ENCODE results near the gene MAGI2.
"Not testable (repeated sequence)": the region's sequence is repeated elsewhere in the genome, so short reads cannot be mapped to it uniquely, and the experiment has no call there.

MAGI2 gene

GRCh38 chr7:78006063-78006755 is 1447.3 kb downstream of the MAGI2 start:
- in situ Hi-C loops (cut with HindIII; ENCODE audit: low pct_ligation_motif_present, low sequenced_read_pairs): no loop called here
- Histone ChIP-seq H3K36me3 (replicated peaks) (no peaks in the 10 kb centered on the region), H3K27me3 (replicated peaks) (no peaks in the 10 kb centered on the region), H3K27ac (no peak overlapping the region), H3K4me3 (ENCODE audit: low read depth, low read length) (no peak overlapping the region)
- DNase-seq: no peak
- TF ChIP-seq, protein P1, sequence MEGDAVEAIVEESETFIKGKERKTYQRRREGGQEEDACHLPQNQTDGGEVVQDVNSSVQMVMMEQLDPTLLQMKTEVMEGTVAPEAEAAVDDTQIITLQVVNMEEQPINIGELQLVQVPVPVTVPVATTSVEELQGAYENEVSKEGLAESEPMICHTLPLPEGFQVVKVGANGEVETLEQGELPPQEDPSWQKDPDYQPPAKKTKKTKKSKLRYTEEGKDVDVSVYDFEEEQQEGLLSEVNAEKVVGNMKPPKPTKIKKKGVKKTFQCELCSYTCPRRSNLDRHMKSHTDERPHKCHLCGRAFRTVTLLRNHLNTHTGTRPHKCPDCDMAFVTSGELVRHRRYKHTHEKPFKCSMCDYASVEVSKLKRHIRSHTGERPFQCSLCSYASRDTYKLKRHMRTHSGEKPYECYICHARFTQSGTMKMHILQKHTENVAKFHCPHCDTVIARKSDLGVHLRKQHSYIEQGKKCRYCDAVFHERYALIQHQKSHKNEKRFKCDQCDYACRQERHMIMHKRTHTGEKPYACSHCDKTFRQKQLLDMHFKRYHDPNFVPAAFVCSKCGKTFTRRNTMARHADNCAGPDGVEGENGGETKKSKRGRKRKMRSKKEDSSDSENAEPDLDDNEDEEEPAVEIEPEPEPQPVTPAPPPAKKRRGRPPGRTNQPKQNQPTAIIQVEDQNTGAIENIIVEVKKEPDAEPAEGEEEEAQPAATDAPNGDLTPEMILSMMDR (IDR thresholded peaks at IDR 0.05; ENCODE audit: low read depth, low read length, missing control alignments): peak; percentile 15

DNA sequence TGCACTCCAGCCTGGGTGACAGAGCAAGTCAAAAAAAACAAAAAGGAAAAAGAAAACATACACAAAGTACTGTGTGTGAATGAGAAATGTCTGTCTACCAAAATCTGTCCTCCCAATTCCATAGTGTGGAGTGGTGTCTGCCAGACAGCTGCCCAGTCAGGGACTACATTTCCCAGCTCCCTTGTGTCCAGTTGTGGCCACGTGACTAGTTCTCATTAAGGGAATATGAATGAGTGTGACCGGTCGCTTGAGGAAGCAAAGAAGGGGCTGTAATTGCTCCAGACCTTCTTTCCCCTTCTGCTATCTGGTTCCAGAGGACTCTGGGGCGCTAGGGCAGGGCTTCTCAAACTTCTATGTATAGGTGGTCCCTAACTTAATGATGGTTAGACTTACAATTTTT is 1450.8 kb downstream of the MAGI2 start:
- Histone ChIP-seq H3K27ac (no peak overlapping the region), H3K27me3 (replicated peaks) (no peaks in the 10 kb centered on the region), H3K4me3 (ENCODE audit: low read depth, low read length) (no peak overlapping the region), H3K36me3 (replicated peaks) (no peaks in the 10 kb centered on the region)
- in situ Hi-C loops (cut with HindIII; ENCODE audit: low pct_ligation_motif_present, low sequenced_read_pairs): no loop called here
- no peak for DNase-seq
- TF ChIP-seq, protein P1 (IDR thresholded peaks at IDR 0.05; ENCODE audit: low read depth, low read length, missing control alignments): no peak

GRCh38 chr7:78002021-78002420 is 1451.4 kb downstream of the MAGI2 start:
- Histone ChIP-seq H3K4me3 (ENCODE audit: low read depth, low read length) (no peak overlapping the region), H3K27ac (no peak overlapping the region), H3K27me3 (replicated peaks) (no peaks in the 10 kb centered on the region), H3K36me3 (replicated peaks) (no peaks in the 10 kb centered on the region)
- in situ Hi-C loops (cut with HindIII; ENCODE audit: low pct_ligation_motif_present, low sequenced_read_pairs): no loop called here
- TF ChIP-seq, protein P1 (IDR thresholded peaks at IDR 0.05; ENCODE audit: low read depth, low read length, missing control alignments): no peak
- DNase-seq: no peak

DNA sequence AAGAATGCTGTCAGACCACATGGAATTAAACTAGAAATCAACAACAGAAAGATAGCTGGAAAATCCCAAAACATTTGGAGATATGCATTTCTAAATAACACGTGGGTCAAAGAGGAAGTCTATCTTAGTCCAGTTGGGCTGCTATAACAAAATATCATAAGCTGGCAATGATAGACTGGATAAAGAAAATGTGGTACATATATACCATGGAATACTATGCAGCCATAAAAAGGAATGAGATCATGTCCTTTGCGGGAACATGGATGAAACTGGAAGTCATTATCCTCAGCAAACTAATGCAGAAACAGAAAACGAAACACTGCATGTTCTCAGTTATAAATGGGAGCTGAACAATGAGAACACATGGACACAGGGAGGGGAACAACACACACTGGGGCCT is 1454.3 kb downstream of the MAGI2 start:
- H3K27me3 ChIP-seq (replicated peaks); in situ Hi-C loops (cut with HindIII; ENCODE audit: low pct_ligation_motif_present, low sequenced_read_pairs); H3K4me3 ChIP-seq (ENCODE audit: low read depth, low read length); DNase-seq; H3K36me3 ChIP-seq (replicated peaks); H3K27ac ChIP-seq: not testable (repeated sequence)

DNA sequence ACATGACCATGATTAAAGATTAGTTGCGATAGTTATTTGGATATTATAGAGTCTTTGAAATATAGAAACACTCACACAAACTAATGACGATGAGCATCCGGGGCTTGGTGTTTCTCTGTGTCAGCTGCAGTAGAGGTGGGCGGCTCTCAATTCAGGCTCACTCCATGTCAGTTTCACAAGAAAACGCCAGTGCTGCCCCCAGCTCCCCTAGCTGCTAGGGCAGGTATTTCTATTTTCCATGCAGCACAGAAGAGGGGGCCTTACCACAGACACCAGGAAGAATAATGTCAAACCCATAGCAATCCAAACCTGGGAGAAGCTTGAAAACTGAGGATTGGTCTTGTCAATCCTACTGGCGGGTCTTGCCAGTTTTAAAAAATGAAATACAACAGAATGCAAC is 1457.8 kb downstream of the MAGI2 start:
- H3K36me3 ChIP-seq (replicated peaks): no peaks in the 10 kb centered on the region
- in situ Hi-C loops (cut with HindIII; ENCODE audit: low pct_ligation_motif_present, low sequenced_read_pairs): no loop called here
- no peak overlapping the region for H3K27ac ChIP-seq
- H3K4me3 ChIP-seq (ENCODE audit: low read depth, low read length): no peak overlapping the region
- TF ChIP-seq, protein P1 (IDR thresholded peaks at IDR 0.05; ENCODE audit: low read depth, low read length, missing control alignments): peak; percentile 59
- no peak for DNase-seq
- no peaks in the 10 kb centered on the region for H3K27me3 ChIP-seq (replicated peaks)

DNA sequence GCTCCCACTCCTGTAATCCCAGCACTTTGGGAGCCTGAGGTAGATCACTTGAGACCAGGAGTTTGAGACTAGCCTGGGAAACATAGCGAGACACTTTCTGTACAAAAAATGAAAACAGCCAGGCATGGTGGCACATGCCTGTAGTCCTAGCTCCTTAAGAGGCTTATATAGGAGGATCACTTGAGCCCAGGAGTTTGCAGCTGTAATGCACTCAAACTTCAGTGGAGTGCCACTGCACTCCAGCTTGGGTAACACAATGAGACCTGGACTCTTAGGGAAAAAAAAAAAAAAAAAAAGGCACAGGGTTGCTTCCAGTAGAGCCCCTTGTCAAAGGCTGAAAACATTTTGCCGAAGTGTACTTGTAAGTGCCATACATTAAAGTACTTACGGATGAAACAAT is 1459.6 kb downstream of the MAGI2 start:
- Histone ChIP-seq H3K27me3 (replicated peaks) (no peaks in the 10 kb centered on the region), H3K36me3 (replicated peaks) (no peaks in the 10 kb centered on the region), H3K4me3 (ENCODE audit: low read depth, low read length) (no peak overlapping the region), H3K27ac (no peak overlapping the region)
- TF ChIP-seq, protein P1 (IDR thresholded peaks at IDR 0.05; ENCODE audit: low read depth, low read length, missing control alignments): no peak
- in situ Hi-C loops (cut with HindIII; ENCODE audit: low pct_ligation_motif_present, low sequenced_read_pairs): no loop called here
- DNase-seq: no peak
